Spleen (tissue), 7 donors: Measurements from ENCODE around the gene FIBCD1.

Experiments
- POLR2A ChIP-seq, 3 donors: fragments of 450-650 bp; IDR thresholded peaks; one replicate each; pipeline ENCODE4 v1.5.1; 2017; ENCODE audit warnings: antibody characterized with exemption in 3 of 3, mild to moderate bottlenecking in 1 of 3
- POLR2AphosphoS5 ChIP-seq, 3 donors: sonication (generic); formaldehyde crosslinking; IDR thresholded peaks; one replicate each; pipeline ENCODE4 v1.5.1; 2017; ENCODE audit warnings: antibody characterized with exemption in 3 of 3
- TF ChIP-seq, protein P1 (sequence below), 11 experiments: fragments of 200-600 bp in 7 of 11; fragments of 450-650 bp in 4 of 11; sonication (generic) in 4 of 11; IDR thresholded peaks in 8 of 11; conservative IDR thresholded peaks in 3 of 11; 1 replicate in 7 of 11; 2 replicates in 4 of 11; pipeline versions ENCODE4 v1.4.0 to v1.8.0; 2016 to 2021; ENCODE audit warnings: antibody characterized with exemption in 11 of 11, inconsistent platforms in 4 of 11, mild to moderate bottlenecking in 1 of 11
- donor health status: DM: no; HTN: no; CAD: no; lungs with moderate emphysema.
- donor health status: DM: no; HTN: no; CAD: no.
- donor health status: DM: no; HTN: no; CAD: no.

DNA sequence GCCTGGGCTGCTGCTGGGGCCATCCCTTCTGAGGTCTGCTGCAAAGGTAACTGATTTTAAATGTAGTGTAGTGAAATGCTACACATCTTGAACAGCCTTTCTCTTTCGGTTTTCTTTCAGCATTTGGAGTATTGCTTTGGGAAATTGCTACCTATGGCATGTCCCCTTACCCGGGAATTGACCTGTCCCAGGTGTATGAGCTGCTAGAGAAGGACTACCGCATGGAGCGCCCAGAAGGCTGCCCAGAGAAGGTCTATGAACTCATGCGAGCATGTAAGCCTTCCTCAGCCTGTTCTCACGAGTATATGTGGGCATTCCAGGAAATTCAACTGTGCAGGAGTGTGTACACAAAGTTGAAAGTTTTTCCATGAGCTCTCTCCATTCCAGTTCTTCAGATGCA, 60.8 kb downstream of the FIBCD1 start:
- TF ChIP-seq POLR2A (IDR thresholded peaks at IDR 0.05): no peak
- TF ChIP-seq, protein P1, sequence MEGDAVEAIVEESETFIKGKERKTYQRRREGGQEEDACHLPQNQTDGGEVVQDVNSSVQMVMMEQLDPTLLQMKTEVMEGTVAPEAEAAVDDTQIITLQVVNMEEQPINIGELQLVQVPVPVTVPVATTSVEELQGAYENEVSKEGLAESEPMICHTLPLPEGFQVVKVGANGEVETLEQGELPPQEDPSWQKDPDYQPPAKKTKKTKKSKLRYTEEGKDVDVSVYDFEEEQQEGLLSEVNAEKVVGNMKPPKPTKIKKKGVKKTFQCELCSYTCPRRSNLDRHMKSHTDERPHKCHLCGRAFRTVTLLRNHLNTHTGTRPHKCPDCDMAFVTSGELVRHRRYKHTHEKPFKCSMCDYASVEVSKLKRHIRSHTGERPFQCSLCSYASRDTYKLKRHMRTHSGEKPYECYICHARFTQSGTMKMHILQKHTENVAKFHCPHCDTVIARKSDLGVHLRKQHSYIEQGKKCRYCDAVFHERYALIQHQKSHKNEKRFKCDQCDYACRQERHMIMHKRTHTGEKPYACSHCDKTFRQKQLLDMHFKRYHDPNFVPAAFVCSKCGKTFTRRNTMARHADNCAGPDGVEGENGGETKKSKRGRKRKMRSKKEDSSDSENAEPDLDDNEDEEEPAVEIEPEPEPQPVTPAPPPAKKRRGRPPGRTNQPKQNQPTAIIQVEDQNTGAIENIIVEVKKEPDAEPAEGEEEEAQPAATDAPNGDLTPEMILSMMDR (IDR thresholded peaks at IDR 0.05 in 8 of 11, conservative IDR thresholded peaks at IDR 0.05 in 3 of 11): no peak
- no peak for TF ChIP-seq POLR2AphosphoS5 (IDR thresholded peaks at IDR 0.05)
